T-helper 22 cell (primary cell): ENCODE results near the gene IGFBP4.

Experiments
- DNase-seq: peaks from one replicate; pipeline ENCODE4 v3.0.0-alpha.2; 2020; ENCODE audit warnings: low read depth

IGFBP4 gene

DNA sequence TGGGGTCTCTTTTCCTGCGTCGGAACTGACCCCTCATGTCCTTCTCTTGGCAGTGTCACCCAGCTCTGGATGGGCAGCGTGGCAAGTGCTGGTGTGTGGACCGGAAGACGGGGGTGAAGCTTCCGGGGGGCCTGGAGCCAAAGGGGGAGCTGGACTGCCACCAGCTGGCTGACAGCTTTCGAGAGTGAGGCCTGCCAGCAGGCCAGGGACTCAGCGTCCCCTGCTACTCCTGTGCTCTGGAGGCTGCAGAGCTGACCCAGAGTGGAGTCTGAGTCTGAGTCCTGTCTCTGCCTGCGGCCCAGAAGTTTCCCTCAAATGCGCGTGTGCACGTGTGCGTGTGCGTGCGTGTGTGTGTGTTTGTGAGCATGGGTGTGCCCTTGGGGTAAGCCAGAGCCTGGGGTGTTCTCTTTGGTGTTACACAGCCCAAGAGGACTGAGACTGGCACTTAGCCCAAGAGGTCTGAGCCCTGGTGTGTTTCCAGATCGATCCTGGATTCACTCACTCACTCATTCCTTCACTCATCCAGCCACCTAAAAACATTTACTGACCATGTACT lies 13.2 kb downstream of the IGFBP4 start:
- no peak for DNase-seq

DNA sequence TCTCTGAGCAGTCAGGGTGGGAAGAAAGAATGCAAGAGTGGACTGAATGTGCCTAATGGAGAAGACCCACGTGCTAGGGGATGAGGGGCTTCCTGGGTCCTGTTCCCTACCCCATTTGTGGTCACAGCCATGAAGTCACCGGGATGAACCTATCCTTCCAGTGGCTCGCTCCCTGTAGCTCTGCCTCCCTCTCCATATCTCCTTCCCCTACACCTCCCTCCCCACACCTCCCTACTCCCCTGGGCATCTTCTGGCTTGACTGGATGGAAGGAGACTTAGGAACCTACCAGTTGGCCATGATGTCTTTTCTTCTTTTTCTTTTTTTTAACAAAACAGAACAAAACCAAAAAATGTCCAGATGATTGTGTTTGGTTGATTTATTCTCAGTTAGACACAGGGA lies 14.1 kb downstream of the IGFBP4 start:
- DNase-seq = no peak

DNA sequence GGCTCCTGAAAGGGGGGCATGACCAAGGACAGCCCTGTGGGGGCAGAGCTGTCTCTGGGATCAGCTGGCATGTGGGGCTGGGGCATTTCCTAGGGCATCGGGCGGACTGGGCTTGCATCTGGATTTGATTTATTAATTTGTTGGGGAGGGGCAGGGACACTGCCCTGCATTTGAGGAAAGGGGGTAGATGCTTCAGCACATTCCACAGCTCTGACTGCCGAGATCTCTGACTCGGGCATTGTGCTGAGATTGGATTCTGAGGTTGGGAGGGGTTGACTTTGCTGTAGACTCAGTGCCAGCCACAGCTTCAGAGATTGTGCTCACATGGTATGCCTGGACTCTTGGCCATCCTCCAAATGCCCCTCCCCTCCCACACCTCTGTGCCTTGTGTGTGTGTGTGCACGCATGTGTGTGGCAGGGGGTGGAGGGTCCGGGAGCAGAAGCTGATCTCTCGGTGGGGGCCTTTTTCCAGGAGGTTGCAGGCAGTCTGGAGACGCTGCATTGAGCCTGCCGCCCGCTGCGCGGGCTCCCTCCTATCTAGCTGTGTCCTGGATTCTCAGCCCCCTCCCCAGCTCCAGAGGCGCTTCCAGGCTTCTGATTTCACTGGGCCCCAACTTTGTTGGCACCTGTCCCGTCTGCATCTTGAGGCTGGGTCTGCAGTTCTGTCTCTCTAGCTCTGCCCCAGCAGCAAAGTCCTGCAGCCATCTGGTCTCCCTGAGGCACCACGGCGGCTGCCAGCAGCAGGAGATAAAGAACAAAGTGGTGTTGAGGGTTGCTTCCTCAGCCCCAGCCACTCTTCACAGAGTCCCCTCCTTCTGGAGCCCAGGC lies 14.9 kb downstream of the IGFBP4 start:
- DNase-seq = no peak

DNA sequence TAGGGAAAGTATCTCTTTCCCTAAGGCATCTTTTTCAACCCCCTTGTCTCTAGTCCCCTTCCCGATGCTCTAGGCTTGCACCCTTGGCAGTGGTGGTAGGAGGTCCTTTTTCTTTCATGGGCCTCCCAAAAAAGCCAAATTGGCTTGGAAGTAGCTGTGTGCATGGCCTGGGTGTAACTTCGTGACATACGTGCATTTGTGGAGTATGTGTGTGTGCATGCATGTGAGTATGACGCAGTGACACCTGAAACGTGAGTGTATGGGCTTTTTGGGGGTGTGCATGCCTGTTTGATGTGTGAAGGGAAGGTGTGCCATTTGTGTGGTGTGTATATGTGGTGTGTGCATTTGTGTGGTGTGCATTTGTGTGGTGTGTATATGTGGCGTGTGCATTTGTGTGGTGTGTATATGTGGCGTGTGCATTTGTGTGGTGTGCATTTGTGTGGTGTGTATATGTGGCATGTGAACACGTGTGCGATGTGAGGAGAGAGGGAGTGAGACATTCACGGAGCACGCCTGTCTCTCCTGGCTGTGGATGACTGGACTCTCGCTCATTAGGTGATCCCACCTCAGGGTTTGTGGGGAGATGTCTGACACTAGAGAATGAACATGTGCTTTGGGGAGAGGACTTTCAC lies 15.7 kb downstream of the IGFBP4 start:
- DNase-seq = no peak

DNA sequence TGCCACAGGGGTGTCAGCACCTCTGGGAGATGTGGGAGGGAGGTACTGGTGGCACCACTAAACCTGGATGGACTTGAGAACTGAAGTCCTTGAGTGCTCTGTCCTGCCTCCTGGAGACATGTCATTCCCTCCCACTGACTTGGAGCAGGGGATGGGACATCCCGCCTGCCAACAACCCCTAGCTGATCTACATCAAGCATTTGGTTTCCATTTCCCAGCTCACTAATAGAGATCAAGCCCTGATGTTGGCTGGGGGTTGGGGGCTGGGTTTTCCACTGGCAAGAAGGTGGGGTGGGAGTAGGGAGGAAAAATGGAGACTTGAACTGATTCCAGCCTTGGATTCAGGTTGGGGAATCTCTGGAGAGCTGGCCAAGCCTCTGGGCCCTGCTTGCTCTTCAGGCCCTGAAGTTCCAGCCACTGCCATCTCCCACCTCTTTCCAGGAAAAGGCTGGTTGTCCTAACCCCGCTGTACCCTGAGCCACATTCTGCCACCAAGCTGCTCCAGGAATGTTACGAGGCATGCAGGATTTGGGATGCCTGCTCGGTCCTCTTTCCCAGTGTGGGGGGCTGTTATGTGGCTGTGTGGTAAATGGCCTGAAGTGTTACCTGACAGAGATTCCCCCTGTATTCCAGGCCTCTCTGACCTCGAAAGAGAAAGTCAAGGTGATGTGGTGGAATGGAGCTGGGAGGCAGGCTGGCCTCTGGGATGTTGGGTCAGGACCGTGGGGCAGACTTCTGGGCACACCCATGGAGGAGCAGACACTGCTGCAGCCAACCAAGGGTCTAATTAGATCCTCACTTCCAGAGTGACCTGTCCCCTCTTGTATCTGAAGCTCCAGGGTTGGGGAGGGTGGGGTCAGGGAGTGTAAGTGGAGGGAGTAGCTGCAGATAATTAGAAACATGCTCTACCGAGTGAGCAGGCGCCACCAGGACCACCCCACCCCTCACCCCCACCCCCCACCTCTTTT lies 16.7 kb downstream of the IGFBP4 start:
- DNase-seq = no peak

DNA sequence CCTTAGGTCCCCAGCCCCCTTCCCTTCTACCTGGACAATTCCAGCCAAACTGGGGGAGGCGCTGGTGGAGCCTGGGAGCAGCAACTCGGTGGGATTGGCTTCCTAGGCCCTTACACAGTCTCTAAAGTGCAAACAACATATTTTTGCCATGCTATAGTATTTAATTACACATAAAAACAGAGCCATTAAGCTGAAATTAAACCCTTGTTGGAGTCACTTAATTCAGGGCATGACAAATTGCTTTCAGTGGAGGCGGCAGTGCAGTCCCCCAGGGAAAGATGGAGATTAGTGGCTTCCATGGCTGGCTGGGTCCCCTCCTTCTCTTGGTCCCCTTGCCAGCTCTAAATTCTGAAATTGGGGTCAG lies 17.3 kb downstream of the IGFBP4 start:
- no peak for DNase-seq

DNA sequence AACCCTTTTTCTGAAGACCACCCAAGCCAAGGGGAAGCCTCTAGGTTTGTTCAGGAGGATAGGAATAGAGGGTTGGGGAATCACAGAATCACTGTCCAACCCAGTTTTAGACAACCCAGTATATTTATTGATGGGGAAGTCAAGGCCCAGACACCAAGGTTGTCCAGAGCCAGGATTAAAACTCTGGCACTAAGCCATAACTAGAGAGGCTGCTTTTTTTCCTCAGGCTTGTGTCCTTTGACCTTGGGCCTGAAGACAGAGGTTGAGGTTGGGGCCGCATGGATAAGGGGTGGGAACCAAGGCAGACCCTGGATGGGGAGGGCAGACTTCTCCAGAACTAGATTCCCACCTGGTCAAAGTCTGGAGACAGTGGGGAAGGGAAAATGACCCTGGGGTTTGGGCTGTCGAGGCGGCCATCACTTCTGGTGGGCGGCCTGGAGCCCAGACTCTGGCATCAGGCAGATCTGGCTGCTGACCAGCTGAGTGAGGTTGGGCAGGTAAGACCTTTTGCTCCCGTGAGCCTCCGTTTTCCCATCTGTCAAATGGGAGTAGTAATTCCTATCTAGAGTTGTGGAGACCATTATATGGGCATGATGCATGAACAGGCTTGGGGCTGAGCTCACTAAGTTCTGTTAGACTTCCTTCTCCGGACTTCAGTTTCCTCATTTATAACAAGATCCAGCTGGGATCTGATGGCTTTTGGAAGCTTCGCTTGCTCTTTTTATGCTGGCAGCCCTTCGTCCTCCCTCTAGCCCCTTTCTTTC lies 17.9 kb downstream of the IGFBP4 start:
- DNase-seq = no peak

DNA sequence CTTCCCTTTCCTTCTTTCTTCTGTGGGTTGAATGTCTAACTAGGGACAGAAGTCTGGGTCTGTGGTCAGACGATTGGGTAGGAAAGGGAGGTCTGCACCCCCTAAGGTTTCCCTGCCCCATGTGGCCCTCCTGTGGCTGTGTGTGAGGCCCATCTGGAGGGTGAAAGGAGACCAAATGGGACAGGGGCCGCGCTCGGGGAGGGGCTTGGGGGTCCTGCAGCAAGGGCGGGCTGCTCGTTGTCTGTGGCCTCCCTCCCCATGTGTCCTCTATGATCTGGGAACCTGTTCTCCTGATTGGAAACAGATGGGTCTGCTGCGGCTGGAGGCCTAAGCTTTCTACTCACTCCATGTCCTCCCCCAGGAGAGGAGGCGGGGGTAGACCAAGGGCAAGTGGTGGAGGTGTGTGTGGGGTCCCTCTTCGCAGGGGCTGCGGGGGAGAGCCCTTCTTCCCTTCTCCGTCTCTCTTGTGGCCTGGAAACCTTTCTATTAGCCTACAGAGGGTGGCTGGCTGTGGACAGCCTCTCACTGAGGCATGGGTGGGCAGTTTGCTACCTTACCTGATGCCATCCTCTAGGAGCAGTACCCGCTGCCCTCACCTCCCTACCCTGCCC lies 18.6 kb downstream of the IGFBP4 start:
- DNase-seq = no peak

DNA sequence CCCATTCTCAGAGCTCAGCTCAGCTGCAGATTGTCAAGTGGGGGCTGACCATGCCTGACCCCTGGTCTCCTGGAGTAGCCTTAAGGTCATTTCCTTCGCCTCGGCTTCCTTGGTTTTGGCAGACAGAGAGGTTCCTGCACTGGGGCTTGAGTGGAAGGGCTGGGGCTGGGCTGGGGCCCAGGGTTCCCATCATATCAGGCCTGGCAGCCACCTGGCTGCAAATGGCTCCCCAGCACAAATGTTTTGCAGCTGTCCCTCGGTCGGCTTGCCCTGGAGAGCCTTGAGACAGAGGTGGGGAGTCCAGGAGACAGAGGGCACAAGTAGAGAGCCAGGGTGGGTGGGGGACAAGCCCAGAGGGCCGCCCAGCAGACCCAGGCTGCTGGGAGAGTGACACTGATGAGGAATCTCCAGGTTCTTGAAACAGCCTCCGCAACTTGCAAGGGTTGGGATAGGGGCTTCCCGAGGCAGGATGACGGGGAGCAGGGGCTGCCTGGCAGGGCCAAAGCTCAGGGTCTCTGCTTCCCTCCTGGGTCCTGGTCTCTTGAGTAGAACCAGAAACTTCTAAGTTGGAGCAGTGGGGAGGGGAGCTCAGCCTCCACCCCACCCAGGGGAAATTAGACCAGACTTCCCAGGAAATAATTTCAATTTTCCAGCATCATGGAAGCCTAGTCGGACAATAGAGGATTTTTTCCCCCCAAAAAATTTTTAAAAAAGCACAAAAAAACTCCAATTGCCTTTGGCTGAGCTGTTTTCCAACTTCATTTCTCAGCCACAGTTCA lies 19.3 kb downstream of the IGFBP4 start:
- DNase-seq = no peak

DNA sequence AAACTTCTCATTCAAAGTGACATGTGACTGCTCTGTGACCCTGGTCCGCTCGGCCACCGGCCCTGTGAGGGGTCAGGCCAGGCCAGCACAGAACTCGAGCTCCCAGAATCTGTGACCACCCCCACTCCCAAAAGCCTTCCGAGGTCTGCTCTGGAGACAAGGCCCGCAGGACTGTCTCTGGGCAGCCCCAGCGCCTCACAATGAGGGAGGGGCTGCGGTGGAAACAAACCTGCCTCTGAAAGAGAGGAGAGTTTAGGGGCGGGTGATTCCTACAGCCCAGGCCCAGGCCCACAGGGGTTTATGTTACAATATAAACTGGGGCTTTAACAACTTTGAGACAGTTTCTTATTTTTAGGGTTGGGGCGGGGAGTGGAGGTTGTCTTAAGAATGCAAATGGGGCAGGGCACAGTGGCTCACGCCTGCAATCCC lies 19.9 kb downstream of the IGFBP4 start:
- DNase-seq = no peak

DNA sequence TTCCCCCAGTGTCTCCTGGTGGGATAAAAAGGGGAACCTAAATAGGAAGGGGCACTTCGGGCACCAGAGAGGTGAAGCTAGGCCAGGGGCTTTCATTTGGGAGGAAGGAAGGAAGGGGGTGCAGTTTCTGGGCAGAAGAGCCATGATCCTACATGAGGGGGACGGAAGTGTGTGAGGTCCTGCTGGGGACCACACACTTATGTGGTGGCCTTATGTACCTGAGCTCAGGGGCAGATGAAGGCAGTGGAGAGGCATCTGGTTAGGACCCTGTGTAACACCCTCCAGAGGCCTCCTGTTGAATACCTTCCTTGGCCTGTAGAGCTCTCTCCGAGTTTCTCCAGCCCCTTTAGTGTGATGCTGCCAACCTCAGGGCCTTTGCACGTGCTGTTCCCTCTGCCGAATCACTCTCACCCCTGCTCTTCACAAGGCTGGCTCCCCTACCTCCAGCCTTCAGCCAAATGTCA lies 21.2 kb downstream of the IGFBP4 start:
- DNase-seq = no peak

DNA sequence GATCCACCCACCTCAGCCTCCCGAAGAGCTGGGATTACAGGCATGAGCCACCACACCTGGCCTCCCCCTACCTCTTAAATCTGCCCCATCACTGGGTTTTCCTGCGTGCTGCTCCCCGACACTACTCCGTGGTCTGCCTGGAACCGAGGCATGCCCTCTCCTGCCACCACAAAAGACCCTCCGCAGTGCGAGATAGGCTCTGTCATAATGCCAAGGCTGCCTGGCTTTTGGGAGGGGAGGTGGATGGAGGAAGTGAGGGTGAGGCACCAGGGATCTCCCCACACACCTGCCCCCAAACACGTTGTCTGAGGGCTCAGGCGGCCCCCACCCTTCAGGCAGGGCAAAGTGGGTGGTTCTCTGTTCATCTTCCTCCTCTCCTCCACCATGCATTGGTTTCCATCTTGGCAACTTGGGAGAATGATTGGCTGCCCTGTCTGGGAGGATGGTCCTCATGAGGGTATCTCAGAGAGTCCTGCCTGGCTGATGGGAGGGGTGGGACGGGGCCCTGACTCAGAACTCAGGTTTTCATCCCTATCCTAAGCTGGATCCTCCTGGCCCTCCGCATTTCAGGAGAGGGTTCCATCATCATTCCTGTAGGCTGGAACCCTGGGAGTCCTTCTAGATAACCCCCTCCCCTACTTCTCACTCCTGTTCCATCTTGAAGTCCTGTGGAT lies 23.2 kb downstream of the IGFBP4 start:
- no peak for DNase-seq

DNA sequence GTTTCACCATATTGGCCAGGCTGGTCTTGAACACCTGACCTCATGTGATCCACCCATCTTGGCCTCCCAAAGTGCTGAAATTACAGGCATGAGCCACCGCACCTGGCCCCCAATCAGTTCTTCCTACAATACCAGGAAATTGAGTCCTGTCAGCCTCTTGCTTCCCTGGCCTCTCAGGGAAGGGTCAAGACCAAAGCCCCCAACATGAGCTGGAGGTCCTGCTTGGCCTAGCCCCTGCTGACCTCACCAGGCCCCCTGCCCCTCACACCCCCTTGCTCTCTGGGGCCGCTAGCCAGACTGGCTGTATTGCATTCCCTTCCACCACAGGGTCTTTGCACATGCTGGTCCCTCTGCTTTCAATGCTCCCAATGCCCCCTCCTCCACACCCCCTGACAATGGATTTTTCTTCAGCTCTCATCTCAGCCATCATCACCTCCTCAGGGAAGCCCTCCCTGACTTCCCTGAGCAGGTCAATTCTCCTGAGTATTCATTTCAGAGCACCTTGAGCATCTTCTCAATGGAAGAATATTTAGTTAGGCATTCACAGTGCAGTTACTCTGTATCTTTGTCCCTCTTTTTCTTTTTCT lies 24.1 kb downstream of the IGFBP4 start:
- no peak for DNase-seq

DNA sequence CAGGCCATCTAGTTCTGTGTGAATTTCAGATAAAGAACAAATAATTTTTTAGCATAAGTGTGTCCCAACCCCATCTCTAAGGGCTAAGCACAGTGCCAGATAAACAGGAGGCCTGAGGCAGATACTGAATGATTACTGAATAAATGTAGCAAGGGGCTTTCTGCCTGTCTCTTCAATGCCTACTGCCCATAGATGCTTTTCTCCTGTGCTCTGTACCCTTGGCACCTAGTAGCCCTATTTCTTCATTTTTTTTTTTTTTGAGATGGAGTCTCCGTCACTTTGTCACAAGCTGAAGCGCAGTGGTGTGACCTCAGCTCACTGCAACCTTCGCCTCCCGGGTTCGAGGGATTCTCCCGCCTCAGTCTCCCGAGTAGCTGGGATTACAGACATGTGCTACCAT lies 25.3 kb downstream of the IGFBP4 start:
- DNase-seq = no peak

DNA sequence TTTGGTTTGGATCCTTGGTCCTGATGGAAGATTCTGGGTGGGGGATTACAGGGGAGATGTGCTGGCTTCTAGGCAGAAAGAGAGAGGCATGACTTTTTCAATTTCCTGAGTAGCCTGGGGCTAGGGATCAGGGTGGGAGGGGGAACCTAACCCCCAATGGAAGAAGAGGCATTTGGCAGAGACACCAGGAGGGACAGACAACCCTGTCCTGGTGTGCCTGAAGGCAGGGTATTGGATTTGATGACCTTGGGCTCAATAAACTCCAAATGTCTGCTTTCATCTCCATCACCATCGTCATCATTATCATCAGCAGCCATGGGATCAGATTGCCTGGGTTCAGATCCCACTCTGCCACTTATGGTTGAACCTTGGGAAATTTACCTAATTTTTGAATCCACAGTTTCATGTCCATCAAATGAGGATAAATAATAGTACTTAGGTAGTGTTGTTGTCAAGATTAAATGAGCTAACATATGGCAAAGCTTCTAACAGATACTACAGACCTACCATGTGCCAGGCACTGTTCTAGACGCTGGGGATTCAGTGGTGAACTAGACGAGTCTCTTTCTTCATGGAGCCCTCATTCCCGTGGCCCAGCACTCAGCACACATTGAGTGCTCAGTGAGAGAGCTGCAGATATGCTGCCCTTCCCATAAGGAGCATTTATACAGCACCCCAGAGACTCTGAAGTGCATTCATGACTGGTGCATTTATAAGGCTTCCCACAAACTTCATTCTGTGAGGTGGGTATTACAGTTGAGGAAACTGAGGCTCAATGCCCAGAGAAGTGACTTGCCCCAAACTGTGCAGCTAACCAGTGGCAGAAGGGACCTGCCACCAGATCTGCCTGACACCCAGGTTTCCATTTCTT lies 26.8 kb downstream of the IGFBP4 start:
- no peak for DNase-seq

DNA sequence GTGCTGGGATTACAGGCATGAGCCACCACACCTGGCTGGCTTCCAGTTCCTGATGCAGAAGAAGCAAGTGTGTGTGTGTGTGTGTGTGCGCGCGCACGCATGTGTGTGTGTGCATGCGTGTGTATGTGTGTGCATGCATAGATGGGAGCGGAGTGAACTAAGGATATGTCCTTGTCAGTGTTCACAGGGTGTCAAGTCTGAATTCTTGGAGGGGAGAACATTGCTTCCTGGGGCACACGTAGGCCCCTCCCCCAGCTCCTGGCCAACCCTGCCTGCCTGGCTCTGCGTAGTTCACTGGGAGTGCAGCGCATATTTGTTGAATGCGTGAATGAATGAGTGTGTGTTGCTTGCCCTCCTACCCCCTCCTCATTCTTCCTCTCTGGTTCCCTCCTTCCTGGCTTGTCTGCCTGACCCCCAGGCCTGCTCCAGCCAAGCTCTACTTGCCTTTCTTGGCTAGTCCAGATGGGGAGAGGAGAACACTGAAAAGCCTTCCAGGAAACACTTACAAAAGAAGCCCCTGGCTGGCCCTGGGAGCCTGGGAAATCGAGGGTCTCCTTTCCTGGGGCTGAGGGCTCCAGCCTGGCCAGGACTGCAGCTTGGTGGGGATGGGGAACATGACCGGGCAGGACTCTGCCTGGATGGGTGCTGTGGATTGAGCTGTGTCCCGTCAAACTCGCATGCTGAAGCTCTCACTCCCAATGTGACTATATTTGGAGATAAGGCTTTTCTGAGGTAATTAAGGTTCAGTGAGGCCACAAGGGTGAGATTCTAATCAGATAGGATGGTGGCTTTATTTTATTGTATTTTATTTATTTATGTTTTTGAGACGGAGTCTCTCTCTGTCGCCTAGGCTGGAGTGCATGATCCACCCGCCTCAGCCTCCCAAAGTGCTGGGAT lies 27.9 kb downstream of the IGFBP4 start:
- DNase-seq = no peak
